Duodenal mucosa (tissue), 2 donors: ENCODE results near the gene C17orf113.

Experiments
- H3K27ac ChIP-seq: one replicate; pipeline ENCODE4 v1.7.0; 2013; ENCODE audit warnings: low read depth, low read length
- H3K27me3 ChIP-seq, 2 donors: one replicate each; pipeline ENCODE4 v1.7.0; 2013; ENCODE audit warnings: low read length in 2 of 2, control low read depth in 1 of 2; ENCODE audit not compliant: insufficient read depth in 2 of 2, control insufficient read depth in 1 of 2
- H3K36me3 ChIP-seq, 2 donors: one replicate each; pipeline ENCODE4 v1.7.0; 2013; ENCODE audit warnings: low read length in 2 of 2, control low read depth in 1 of 2; ENCODE audit not compliant: insufficient read depth in 2 of 2, control insufficient read depth in 1 of 2
- H3K4me1 ChIP-seq, 2 donors: one replicate each; pipeline ENCODE4 v1.7.0; 2013; ENCODE audit warnings: low read length in 2 of 2, control low read depth in 1 of 2; ENCODE audit not compliant: insufficient read depth in 2 of 2, control insufficient read depth in 1 of 2
- H3K4me3 ChIP-seq, 2 donors: one replicate each; pipeline ENCODE4 v1.7.0; 2013; ENCODE audit warnings: low read length in 2 of 2, low read depth in 1 of 2
- H3K9ac ChIP-seq, 2 donors: one replicate each; pipeline ENCODE4 v1.7.0; 2013; ENCODE audit warnings: low read length in 2 of 2, low read depth in 1 of 2
- H3K9me3 ChIP-seq, 2 donors: one replicate each; pipeline ENCODE4 v1.7.0; 2013; ENCODE audit warnings: low read length in 2 of 2, control low read depth in 1 of 2; ENCODE audit not compliant: control insufficient read depth in 1 of 2

Gene C17orf113

GRCh38 chr17:42002175-42002791 lies 48.1 kb downstream of the C17orf113 start:
- no peak overlapping the region for H3K27ac ChIP-seq
- H3K27me3 ChIP-seq, result no peaks in the 10 kb centered on the region
- H3K36me3 ChIP-seq, result peaks cover 7 to 28% of the 10 kb centered on the region in 2 donors
- H3K4me1 ChIP-seq, result peaks cover 24 to 44% of the 10 kb centered on the region in 2 donors
- no peaks in the 10 kb centered on the region for H3K9me3 ChIP-seq
- no peak overlapping the region for H3K9ac ChIP-seq
- H3K4me3 ChIP-seq, result peak overlapping the region in 1 of 2 donors; percentile 31

DNA sequence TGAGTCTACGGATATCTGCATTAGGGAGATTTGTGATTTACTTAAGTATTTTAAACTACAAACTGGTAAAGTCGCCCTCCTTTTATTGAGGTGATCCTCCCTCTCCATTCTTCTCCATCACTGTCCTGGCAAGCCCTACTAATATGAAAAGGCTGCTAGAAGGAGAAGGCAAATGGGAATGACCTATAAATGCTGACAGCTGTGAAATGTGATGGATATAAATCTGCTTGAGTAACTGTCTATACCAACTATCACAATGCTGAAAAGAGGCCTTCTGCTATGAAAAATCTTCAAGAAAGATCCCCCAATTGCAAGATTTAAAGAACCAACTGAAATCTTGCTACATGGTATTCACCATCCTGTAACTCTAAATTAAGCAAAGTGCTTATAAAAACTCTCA lies 48.7 kb downstream of the C17orf113 start:
- Histone ChIP-seq H3K4me3 (no peak overlapping the region), H3K9me3 (no peaks in the 10 kb centered on the region), H3K36me3 (peaks cover 11 to 33% of the 10 kb centered on the region in 2 donors), H3K27me3 (no peaks in the 10 kb centered on the region), H3K27ac (no peak overlapping the region), H3K4me1 (peaks cover 24 to 44% of the 10 kb centered on the region in 2 donors), H3K9ac (no peak overlapping the region)

GRCh38 chr17:42000413-42001133 lies 49.8 kb downstream of the C17orf113 start:
- H3K36me3 ChIP-seq, result peaks cover 20 to 45% of the 10 kb centered on the region in 2 donors
- H3K4me1 ChIP-seq, result peaks cover 24 to 44% of the 10 kb centered on the region in 2 donors

GRCh38 chr17:41998497-41998896 lies 51.9 kb downstream of the C17orf113 start:
- Histone ChIP-seq H3K9ac (no peak overlapping the region), H3K36me3 (peaks cover 31 to 58% of the 10 kb centered on the region in 2 donors), H3K9me3 (no peaks in the 10 kb centered on the region), H3K27me3 (no peaks in the 10 kb centered on the region), H3K4me1 (peaks cover 24 to 34% of the 10 kb centered on the region in 2 donors), H3K27ac (no peak overlapping the region), H3K4me3 (no peak overlapping the region)

More at GRCh38 chr17:42000413-42001133, 49.8 kb downstream of the C17orf113 start:
- Histone ChIP-seq H3K27me3 (no peaks in the 10 kb centered on the region), H3K9me3 (no peaks in the 10 kb centered on the region), H3K4me3 (no peak overlapping the region), H3K9ac (no peak overlapping the region), H3K27ac (no peak overlapping the region)

- Histone ChIP-seq H3K4me3 (no peak overlapping the region), H3K27ac (no peak overlapping the region), H3K4me1 (peaks cover 8 to 17% of the 10 kb centered on the region in 2 donors), H3K9me3 (no peaks in the 10 kb centered on the region), H3K27me3 (no peaks in the 10 kb centered on the region), H3K9ac (no peak overlapping the region), H3K36me3 (peaks cover 31 to 65% of the 10 kb centered on the region in 2 donors)
Observed at GRCh38 chr17:41996855-41997164, 53.6 kb downstream of the C17orf113 start.

DNA sequence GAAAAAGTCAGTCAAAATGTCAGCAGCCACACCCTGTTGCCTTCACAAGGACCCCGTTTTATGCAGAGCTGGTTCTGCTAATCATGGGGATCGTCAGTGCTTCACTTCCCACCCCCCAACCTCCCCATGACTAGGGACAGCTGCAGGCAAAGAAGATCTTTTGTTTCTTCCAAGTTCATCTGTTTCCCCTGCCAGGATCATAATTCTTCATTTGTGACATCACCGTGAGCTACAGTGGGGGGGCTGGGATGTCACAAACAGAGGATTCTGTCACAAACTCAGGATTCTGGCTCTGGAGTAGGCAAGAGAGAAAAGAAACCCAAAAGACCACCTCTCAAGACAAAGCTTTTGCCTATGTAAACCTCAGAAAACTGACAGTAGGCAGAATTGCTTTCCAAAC lies 57.8 kb downstream of the C17orf113 start:
- Histone ChIP-seq H3K27ac (no peak overlapping the region), H3K4me3 (no peak overlapping the region), H3K4me1 (peaks cover 8 to 10% of the 10 kb centered on the region in 2 donors), H3K27me3 (no peaks in the 10 kb centered on the region), H3K9ac (no peak overlapping the region), H3K9me3 (no peaks in the 10 kb centered on the region), H3K36me3 (peaks cover 49 to 85% of the 10 kb centered on the region in 2 donors)

- Histone ChIP-seq H3K27me3 (no peaks in the 10 kb centered on the region), H3K27ac (no peak overlapping the region), H3K4me3 (peak overlapping the region in 1 of 2 donors; percentile 23), H3K4me1 (peaks cover 8 to 10% of the 10 kb centered on the region in 2 donors), H3K9ac (no peak overlapping the region), H3K9me3 (no peaks in the 10 kb centered on the region), H3K36me3 (peaks cover 39 to 83% of the 10 kb centered on the region in 2 donors)
Observed at GRCh38 chr17:41989702-41990419, 60.5 kb downstream of the C17orf113 start.

DNA sequence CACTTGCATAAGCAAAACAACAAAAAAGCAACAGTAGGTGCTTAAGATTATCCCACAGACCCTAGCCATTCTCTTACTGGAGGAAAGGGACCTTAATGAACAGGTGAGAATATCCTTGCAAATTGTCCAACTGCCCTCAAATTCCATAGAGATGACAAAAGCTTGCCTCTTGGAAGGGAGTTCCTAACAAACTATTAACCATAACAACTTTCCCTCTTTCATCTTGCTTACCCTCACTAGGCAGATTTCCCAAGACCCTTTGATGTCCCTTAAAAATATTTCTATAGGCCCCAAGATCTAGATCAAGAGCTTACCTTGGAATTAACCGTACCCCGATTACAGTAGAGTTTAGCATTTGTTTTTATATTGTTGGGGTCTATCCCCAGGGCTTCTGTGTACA lies 62.0 kb downstream of the C17orf113 start:
- no peaks in the 10 kb centered on the region for H3K9me3 ChIP-seq
- H3K27me3 ChIP-seq, result no peaks in the 10 kb centered on the region
- no peak overlapping the region for H3K9ac ChIP-seq
- peaks cover 8 to 10% of the 10 kb centered on the region in 2 donors for H3K4me1 ChIP-seq
- peaks cover 39 to 88% of the 10 kb centered on the region in 2 donors for H3K36me3 ChIP-seq
- H3K27ac ChIP-seq, result no peak overlapping the region
- no peak overlapping the region for H3K4me3 ChIP-seq
